Trophoblast cell (in vitro differentiated cells and primary cell): ENCODE results near the gene TUBGCP2.
A peak's percentile ranks its signal among the peaks of the same experiment; 100 is the strongest.

Experiments used
- DNase-seq, 2 donors: peaks; one replicate each; pipeline ENCODE4 v3.0.0-alpha.2; 2016
- H2AFZ ChIP-seq: 2 replicates; pipeline ENCODE4 v1.6.1; 2013; ENCODE audit warnings: low read length, moderate library complexity, mild to moderate bottlenecking; ENCODE audit not compliant: insufficient read depth, poor library complexity
- H2AK5ac ChIP-seq: 2 replicates; pipeline ENCODE4 v1.6.1; 2013; ENCODE audit warnings: mild to moderate bottlenecking, low read length
- H2BK120ac ChIP-seq: 2 replicates; pipeline ENCODE4 v1.6.1; 2013; ENCODE audit warnings: low read length, mild to moderate bottlenecking, moderate library complexity; ENCODE audit not compliant: insufficient read depth, poor library complexity
- H2BK12ac ChIP-seq: 2 replicates; pipeline ENCODE4 v1.6.1; 2013; ENCODE audit warnings: mild to moderate bottlenecking, low read length, moderate library complexity
- H2BK5ac ChIP-seq: 2 replicates; pipeline ENCODE4 v1.6.1; 2013; ENCODE audit warnings: low read length, low read depth, moderate library complexity, mild to moderate bottlenecking; ENCODE audit not compliant: poor library complexity
- H3K14ac ChIP-seq: 2 replicates; pipeline ENCODE4 v1.6.1; 2013; ENCODE audit warnings: mild to moderate bottlenecking, low read length
- H3K18ac ChIP-seq: 2 replicates; pipeline ENCODE4 v1.6.1; 2013; ENCODE audit warnings: mild to moderate bottlenecking, low read length
- H3K23ac ChIP-seq: 2 replicates; pipeline ENCODE4 v1.6.1; 2013; ENCODE audit warnings: low read length
- H3K27ac ChIP-seq: 2 replicates; pipeline ENCODE4 v1.5.1; 2013; ENCODE audit warnings: low read depth, mild to moderate bottlenecking, inconsistent platforms, low read length, moderate library complexity
- H3K27me3 ChIP-seq: 2 replicates; pipeline ENCODE4 v1.6.1; 2013; ENCODE audit warnings: inconsistent platforms, mild to moderate bottlenecking, low read length, moderate library complexity; ENCODE audit not compliant: insufficient read depth
- H3K36me3 ChIP-seq, 2 experiments: 1 replicate in 1 of 2; 2 replicates in 1 of 2; pipeline ENCODE4 v1.6.1; 2013; ENCODE audit warnings: low read length in 2 of 2, mild to moderate bottlenecking in 2 of 2, moderate library complexity in 1 of 2; ENCODE audit not compliant: insufficient read depth in 2 of 2, control insufficient read depth in 1 of 2
- H3K4ac ChIP-seq: 2 replicates; pipeline ENCODE4 v1.6.1; 2013; ENCODE audit warnings: low read depth, mild to moderate bottlenecking, low read length, moderate library complexity
- H3K4me1 ChIP-seq, 2 experiments: 1 replicate in 1 of 2; 2 replicates in 1 of 2; pipeline ENCODE4 v1.6.1; 2013; ENCODE audit warnings: low read length in 2 of 2, mild to moderate bottlenecking in 2 of 2, moderate library complexity in 1 of 2; ENCODE audit not compliant: insufficient read depth in 2 of 2, control insufficient read depth in 1 of 2
- H3K4me2 ChIP-seq: 2 replicates; pipeline ENCODE4 v1.6.1; 2013; ENCODE audit warnings: inconsistent platforms, mild to moderate bottlenecking, low read length, moderate library complexity
- H3K4me3 ChIP-seq: 2 replicates; pipeline ENCODE4 v1.5.1; 2013; ENCODE audit warnings: mild to moderate bottlenecking, low read depth, low read length, inconsistent platforms
- H3K79me1 ChIP-seq: one replicate; pipeline ENCODE4 v1.6.1; 2013; ENCODE audit warnings: low read length
- H3K79me2 ChIP-seq: 2 replicates; pipeline ENCODE4 v1.6.1; 2013; ENCODE audit warnings: low read length, mild to moderate bottlenecking; ENCODE audit not compliant: control insufficient read depth, insufficient read depth, poor library complexity
- H3K9ac ChIP-seq: 2 replicates; pipeline ENCODE4 v1.6.1; 2013; ENCODE audit warnings: mild to moderate bottlenecking, low read length
- H3K9me3 ChIP-seq: 2 replicates; pipeline ENCODE4 v1.6.1; 2013; ENCODE audit warnings: low read depth, mild to moderate bottlenecking, control low read depth, inconsistent platforms, low read length; ENCODE audit not compliant: insufficient read depth
- H4K12ac ChIP-seq: 2 replicates; pipeline ENCODE4 v1.6.1; 2013; ENCODE audit warnings: low read depth, mild to moderate bottlenecking, low read length, moderate library complexity
- H4K8ac ChIP-seq: 2 replicates; pipeline ENCODE4 v1.6.1; 2013; ENCODE audit warnings: low read depth, mild to moderate bottlenecking, low read length, moderate library complexity
- H4K91ac ChIP-seq: one replicate; pipeline ENCODE4 v1.6.1; 2013; ENCODE audit warnings: low read depth, mild to moderate bottlenecking, low read length, moderate library complexity
- WGBS: extraction: QIAGEN DNeasy Blood & Tissue Kit; methylation state at CpG from one replicate; pipeline ENCODE4 v1.1.7; 2013; ENCODE audit warnings: missing lambda C conversion rate; ENCODE audit not compliant: insufficient read length, insufficient coverage; ENCODE audit errors: extremely low coverage; 5-methylcytosine and 5-hydroxymethylcytosine counted together

Gene TUBGCP2

DNA sequence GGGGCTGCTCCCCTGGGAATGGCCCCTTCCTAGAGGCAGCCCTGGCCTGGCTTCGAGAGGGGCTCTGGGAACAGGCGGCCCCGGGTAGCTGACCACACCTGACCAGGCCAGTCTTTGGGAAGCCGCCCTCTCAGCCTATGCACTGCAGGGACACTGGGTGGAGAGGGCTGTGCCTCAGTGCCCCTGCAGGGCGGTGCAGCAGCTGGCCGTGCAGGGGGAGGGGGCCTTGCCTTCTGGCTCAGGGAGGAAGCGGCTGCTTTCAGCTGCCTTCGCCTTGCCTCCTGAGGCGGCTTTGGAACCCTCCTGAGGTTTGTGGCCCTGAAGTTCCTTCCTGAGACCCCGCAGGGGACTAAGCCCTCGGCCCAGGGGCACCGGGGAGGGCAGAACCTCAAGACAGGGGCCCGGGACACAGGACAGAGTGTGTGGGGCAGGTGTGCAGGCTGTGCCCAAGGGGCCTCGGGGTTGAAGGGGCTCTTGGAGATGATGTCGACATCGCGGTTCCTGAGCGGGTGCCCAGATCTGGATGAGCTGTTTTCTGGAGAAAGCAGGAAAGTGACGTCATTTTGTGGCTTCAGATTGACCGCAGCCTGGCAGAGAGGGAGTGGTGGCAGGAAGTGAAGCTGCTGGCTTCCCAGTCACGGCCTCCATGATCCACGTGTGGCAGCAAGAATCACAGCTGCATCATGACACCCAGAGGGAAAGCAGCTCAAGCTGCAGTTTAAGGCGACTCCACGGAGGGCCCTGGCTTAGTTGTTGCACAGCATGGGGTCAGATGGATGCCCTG lies 49.7 kb downstream of the TUBGCP2 start:
- WGBS, result no CpG with 5 or more reads among the region's 24 CpGs
- DNase-seq, result peak; percentile 55 to 62
- Histone ChIP-seq H3K4me3 (no peak overlapping the region), H3K23ac (no peak overlapping the region), H3K9me3 (peaks cover 2% of the 10 kb centered on the region), H3K36me3 (no peaks in the 10 kb centered on the region), H4K12ac (no peak overlapping the region), H2AK5ac (no peak overlapping the region), H3K18ac (no peak overlapping the region), H2AFZ (no peak overlapping the region), H4K8ac (no peak overlapping the region), H3K79me2 (peaks cover 2% of the 10 kb centered on the region), H3K79me1 (peaks cover 4% of the 10 kb centered on the region), H3K27me3 (no peaks in the 10 kb centered on the region), H3K4ac (no peak overlapping the region), H4K91ac (no peak overlapping the region), H2BK5ac (no peak overlapping the region), H3K9ac (no peak overlapping the region), H3K27ac (no peak overlapping the region), H3K4me1 (peaks cover 4 to 6% of the 10 kb centered on the region in 2 experiments), H3K4me2 (no peak overlapping the region), H2BK120ac (no peak overlapping the region), H2BK12ac (no peak overlapping the region), H3K14ac (no peak overlapping the region)

DNA sequence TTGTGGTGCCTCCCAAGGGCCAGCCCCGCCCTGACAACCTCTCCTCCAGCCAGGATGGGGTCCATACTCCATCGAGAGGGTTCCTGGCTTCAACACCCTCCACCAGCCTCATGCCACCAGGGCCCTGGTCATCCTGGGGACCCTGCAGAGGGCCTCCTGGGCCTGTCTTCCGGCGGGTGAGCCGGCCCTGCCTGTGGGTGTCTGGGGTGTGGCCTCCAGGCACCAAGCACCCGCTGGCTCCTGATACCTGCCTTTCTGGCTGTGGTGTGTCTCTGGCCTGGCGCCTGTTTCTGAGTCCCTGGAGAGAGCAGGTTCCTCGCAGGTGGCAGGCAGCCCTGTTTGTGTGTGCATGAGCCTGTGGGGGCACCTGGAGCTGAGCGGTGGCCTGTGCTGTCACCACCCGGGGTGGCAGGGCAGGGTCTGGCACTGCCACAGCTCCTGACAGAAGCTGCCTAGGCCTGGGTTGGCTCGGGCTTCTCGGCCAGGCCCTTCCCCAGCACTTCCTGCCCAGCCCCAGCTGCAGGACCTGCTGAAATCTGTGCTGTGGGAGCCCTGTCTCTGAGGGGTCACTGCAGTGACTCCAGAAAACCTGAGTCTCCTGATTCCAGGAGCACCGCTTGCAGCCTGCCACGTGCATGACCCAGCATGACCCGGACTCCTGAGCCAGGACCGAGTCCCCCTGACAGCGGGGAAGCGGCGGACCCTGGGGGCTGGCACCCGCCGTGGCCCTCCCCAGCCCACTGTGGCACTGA lies 50.4 kb downstream of the TUBGCP2 start:
- no peak for DNase-seq
- Histone ChIP-seq H4K8ac (no peak overlapping the region), H4K12ac (no peak overlapping the region), H2AK5ac (no peak overlapping the region), H3K27me3 (no peaks in the 10 kb centered on the region), H3K79me1 (peaks cover 4% of the 10 kb centered on the region), H3K9ac (no peak overlapping the region), H2BK12ac (no peak overlapping the region), H3K18ac (no peak overlapping the region), H3K23ac (no peak overlapping the region), H3K4me2 (no peak overlapping the region), H3K36me3 (no peaks in the 10 kb centered on the region), H3K4ac (no peak overlapping the region), H3K14ac (no peak overlapping the region), H3K27ac (no peak overlapping the region), H3K4me3 (no peak overlapping the region), H2BK120ac (no peak overlapping the region), H2BK5ac (no peak overlapping the region), H2AFZ (no peak overlapping the region), H3K79me2 (peaks cover 2% of the 10 kb centered on the region), H3K4me1 (peaks cover 4 to 6% of the 10 kb centered on the region in 2 experiments), H3K9me3 (peaks cover 2% of the 10 kb centered on the region), H4K91ac (no peak overlapping the region)
- no CpG with 5 or more reads among the region's 21 CpGs for WGBS

- H2AK5ac ChIP-seq, result no peak overlapping the region
- H3K4me3 ChIP-seq, result no peak overlapping the region
- no peak overlapping the region for H2BK12ac ChIP-seq
- no peak overlapping the region for H3K18ac ChIP-seq
- WGBS, result no CpG with 5 or more reads among the region's 27 CpGs
- H2BK5ac ChIP-seq, result no peak overlapping the region
- peak overlapping the region; percentile 16 for H3K4me2 ChIP-seq
- peaks cover 4 to 6% of the 10 kb centered on the region in 2 experiments for H3K4me1 ChIP-seq
- no peak overlapping the region for H4K12ac ChIP-seq
- no peak overlapping the region for H3K4ac ChIP-seq
- no peak overlapping the region for H3K14ac ChIP-seq
- no peak overlapping the region for H3K9ac ChIP-seq
- no peak overlapping the region for H4K91ac ChIP-seq
- H2AFZ ChIP-seq, result no peak overlapping the region
- peaks cover 2% of the 10 kb centered on the region for H3K79me2 ChIP-seq
- H4K8ac ChIP-seq, result no peak overlapping the region
- no peaks in the 10 kb centered on the region for H3K27me3 ChIP-seq
- no peak overlapping the region for H2BK120ac ChIP-seq
- no peak overlapping the region for H3K23ac ChIP-seq
- H3K79me1 ChIP-seq, result peaks cover 4% of the 10 kb centered on the region
- peaks cover 2% of the 10 kb centered on the region for H3K9me3 ChIP-seq
- DNase-seq, result peak; percentile 13 to 52
- H3K27ac ChIP-seq, result no peak overlapping the region
- no peaks in the 10 kb centered on the region for H3K36me3 ChIP-seq
Measured at GRCh38 chr10:133257489-133258065, 51.1 kb downstream of the TUBGCP2 start.

- Histone ChIP-seq H3K4me1 (peaks cover 0 to 2% of the 10 kb centered on the region in 2 experiments), H4K8ac (no peak overlapping the region), H2AFZ (no peak overlapping the region), H3K14ac (no peak overlapping the region), H3K4me3 (no peak overlapping the region), H3K4me2 (no peak overlapping the region), H3K4ac (no peak overlapping the region), H3K27me3 (no peaks in the 10 kb centered on the region), H3K18ac (no peak overlapping the region), H3K36me3 (no peaks in the 10 kb centered on the region), H2AK5ac (no peak overlapping the region), H3K9me3 (no peaks in the 10 kb centered on the region), H2BK120ac (no peak overlapping the region), H4K12ac (no peak overlapping the region), H3K79me1 (no peaks in the 10 kb centered on the region), H3K27ac (no peak overlapping the region), H2BK5ac (no peak overlapping the region), H3K23ac (no peak overlapping the region), H2BK12ac (no peak overlapping the region), H4K91ac (no peak overlapping the region), H3K79me2 (no peaks in the 10 kb centered on the region), H3K9ac (no peak overlapping the region)
- DNase-seq, result no peak
- no CpG with 5 or more reads among the region's 15 CpGs for WGBS
Measured at GRCh38 chr10:133255323-133255722, 53.3 kb downstream of the TUBGCP2 start.
